ENCODE data around the gene ACE2. TPM values are rescaled to one million over a fixed set of nuclear protein-coding genes. Genes with fewer than 3 reads are reported as not detected.

ACE2 gene
- total RNA-seq, 1 experiment from 2014 or later, result not detected

- Histone ChIP-seq H3K9ac (ENCODE audit: extremely low read depth, insufficient read length, low read length) (no peak overlapping the region), H3K23me2 (ENCODE audit: insufficient read length, low read depth, low read length, poor library complexity, severe bottlenecking) (no peaks in the 10 kb centered on the region), H4K91ac (ENCODE audit: insufficient read length, low read depth, low read length) (no peak overlapping the region), H3T11ph (ENCODE audit: low read length) (no peak overlapping the region), H2BK15ac (ENCODE audit: low read depth, low read length) (no peak overlapping the region), H2BK120ac (ENCODE audit: low read depth, low read length, poor library complexity, severe bottlenecking) (no peak overlapping the region), H3K23ac (ENCODE audit: insufficient read length, low read depth, low read length) (no peak overlapping the region), H3K79me1 (ENCODE audit: insufficient read depth, low read depth, low read length, poor library complexity, severe bottlenecking) (no peaks in the 10 kb centered on the region), H4K5ac (ENCODE audit: insufficient read length, low read depth, low read length) (no peak overlapping the region), H3K4me2 (ENCODE audit: insufficient read depth, insufficient read length, low read length) (no peak overlapping the region), H3K79me2 (ENCODE audit: insufficient read depth, low read length) (no peaks in the 10 kb centered on the region), H3K27ac (ENCODE audit: insufficient read length, low read depth, low read length) (no peak overlapping the region), H3K27me3 (ENCODE audit: insufficient read depth, low read length) (no peaks in the 10 kb centered on the region), H3K4ac (ENCODE audit: low read depth, low read length) (no peak overlapping the region), H3K4me1 (ENCODE audit: insufficient read depth, low read length) (no peaks in the 10 kb centered on the region), H2BK5ac (ENCODE audit: insufficient read length, low read length) (no peak overlapping the region), H4K8ac (replicated peaks; ENCODE audit: insufficient read length, low read depth, low read length) (no peak overlapping the region), H2AFZ (ENCODE audit: low read length) (no peak overlapping the region), H3K9me3 (ENCODE audit: control insufficient read depth, low read depth, low read length) (no peaks in the 10 kb centered on the region), H4K20me1 (ENCODE audit: control insufficient read depth, insufficient read depth, insufficient read length) (no peaks in the 10 kb centered on the region), H3K18ac (ENCODE audit: insufficient read length, low read depth, low read length) (no peak overlapping the region), H2BK20ac (ENCODE audit: low read depth, low read length, poor library complexity, severe bottlenecking) (no peak overlapping the region), H3K56ac (ENCODE audit: insufficient read length, low read depth, low read length) (no peak overlapping the region), H3K14ac (ENCODE audit: insufficient read depth, low read length) (no peak overlapping the region), H2BK12ac (ENCODE audit: insufficient read length, low read depth, low read length) (no peak overlapping the region), H2AK5ac (ENCODE audit: insufficient read length, low read length) (no peak overlapping the region)
- Mint-ChIP-seq H3K4me1 (no peaks in the 10 kb centered on the region), H3K36me3 (ENCODE audit: insufficient read depth in 1 of 3, low read depth in 3 of 3) (no peaks in the 10 kb centered on the region), H3K9me3 (no peaks in the 10 kb centered on the region), H3K27me3 (ENCODE audit: low read depth) (peaks cover 11% of the 10 kb centered on the region), H3K4me3 (no peak overlapping the region), H3K27ac (no peak overlapping the region)
- DNase-seq, result no peak
- no peak for TF ChIP-seq CTCF (conservative IDR thresholded peaks at IDR 0.05)
- WGBS (ENCODE audit: extremely low coverage, insufficient read length, low lambda C conversion rate), result no CpG with 5 or more reads among the region's 3 CpGs
These were observed 78.3 kb downstream of the ACE2 start for GRCh38 chrX:15522464-15522863.

Measured in H9 (cell line).